ENCODE results near the gene NTSR1.

DNA sequence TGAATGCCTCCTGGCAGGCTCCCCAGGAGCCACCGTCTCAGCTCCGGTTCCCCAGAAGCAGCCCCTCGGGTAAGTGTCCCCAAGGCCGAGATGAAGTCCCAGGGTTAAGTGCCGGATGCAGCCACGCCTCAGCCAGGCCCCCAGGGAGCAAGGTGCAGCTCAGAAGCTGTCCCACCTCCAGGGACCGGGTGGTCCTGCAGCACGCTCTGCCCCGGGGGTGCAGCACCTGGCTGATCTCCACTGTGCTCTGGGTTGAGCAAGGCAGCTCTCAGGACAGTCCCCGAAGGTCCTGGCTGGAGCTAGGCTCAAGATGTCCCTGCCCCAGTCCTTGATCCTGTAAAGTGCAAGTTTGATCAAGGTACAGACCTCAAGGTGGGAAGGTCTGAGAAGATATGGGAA, 15.1 kb upstream of the NTSR1 start:
- TF ChIP-seq, protein P1, sequence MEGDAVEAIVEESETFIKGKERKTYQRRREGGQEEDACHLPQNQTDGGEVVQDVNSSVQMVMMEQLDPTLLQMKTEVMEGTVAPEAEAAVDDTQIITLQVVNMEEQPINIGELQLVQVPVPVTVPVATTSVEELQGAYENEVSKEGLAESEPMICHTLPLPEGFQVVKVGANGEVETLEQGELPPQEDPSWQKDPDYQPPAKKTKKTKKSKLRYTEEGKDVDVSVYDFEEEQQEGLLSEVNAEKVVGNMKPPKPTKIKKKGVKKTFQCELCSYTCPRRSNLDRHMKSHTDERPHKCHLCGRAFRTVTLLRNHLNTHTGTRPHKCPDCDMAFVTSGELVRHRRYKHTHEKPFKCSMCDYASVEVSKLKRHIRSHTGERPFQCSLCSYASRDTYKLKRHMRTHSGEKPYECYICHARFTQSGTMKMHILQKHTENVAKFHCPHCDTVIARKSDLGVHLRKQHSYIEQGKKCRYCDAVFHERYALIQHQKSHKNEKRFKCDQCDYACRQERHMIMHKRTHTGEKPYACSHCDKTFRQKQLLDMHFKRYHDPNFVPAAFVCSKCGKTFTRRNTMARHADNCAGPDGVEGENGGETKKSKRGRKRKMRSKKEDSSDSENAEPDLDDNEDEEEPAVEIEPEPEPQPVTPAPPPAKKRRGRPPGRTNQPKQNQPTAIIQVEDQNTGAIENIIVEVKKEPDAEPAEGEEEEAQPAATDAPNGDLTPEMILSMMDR (IDR thresholded peaks at IDR 0.05), result no peak
- TF ChIP-seq POLR2A (IDR thresholded peaks at IDR 0.05), result no peak
